ENCODE data around the gene CDYL2.
"Not testable (repeated sequence)": the region's sequence is repeated elsewhere in the genome, so short reads cannot be mapped to it uniquely, and the experiment has no call there.

Gene CDYL2

GRCh38 chr16:80836846-80837245 lies 32.4 kb upstream of the CDYL2 start:
- 89 to 96% methylated on average over 3 to 4 of the region's 4 CpGs for WGBS, 2 experiments (ENCODE audit: insufficient coverage in 2 of 2)
- Histone ChIP-seq H3K9me3 (ENCODE audit: control insufficient read depth, low read length) (no peaks in the 10 kb centered on the region), H3K27ac (ENCODE audit: low read depth, low read length, severe bottlenecking) (no peak overlapping the region), H3K36me3 (ENCODE audit: control insufficient read depth, insufficient read depth, low read length) (no peaks in the 10 kb centered on the region), H3K4me1 (ENCODE audit: control insufficient read depth, insufficient read depth, low read length, poor library complexity, severe bottlenecking) (peaks cover 11% of the 10 kb centered on the region), H3K4me3 (ENCODE audit: extremely low read depth, insufficient read depth, low read length, poor library complexity, severe bottlenecking) (no peak overlapping the region)

GRCh38 chr16:80836202-80836601 lies 31.8 kb upstream of the CDYL2 start:
- H3K27ac ChIP-seq (ENCODE audit: low read depth, low read length, severe bottlenecking): no peak overlapping the region
- H3K36me3 ChIP-seq (ENCODE audit: control insufficient read depth, insufficient read depth, low read length): no peaks in the 10 kb centered on the region
- H3K9me3 ChIP-seq (ENCODE audit: control insufficient read depth, low read length): no peaks in the 10 kb centered on the region
- no peak overlapping the region for H3K4me3 ChIP-seq (ENCODE audit: extremely low read depth, insufficient read depth, low read length, poor library complexity, severe bottlenecking)
- H3K4me1 ChIP-seq (ENCODE audit: control insufficient read depth, insufficient read depth, low read length, poor library complexity, severe bottlenecking): peaks cover 11% of the 10 kb centered on the region
- WGBS, 2 experiments (ENCODE audit: insufficient coverage in 2 of 2): no CpG with 5 or more reads among the region's 5 CpGs

- H3K4me1 ChIP-seq (ENCODE audit: control insufficient read depth, insufficient read depth, low read length, poor library complexity, severe bottlenecking): peaks cover 3% of the 10 kb centered on the region
- no peaks in the 10 kb centered on the region for H3K9me3 ChIP-seq (ENCODE audit: control insufficient read depth, low read length)
- H3K27ac ChIP-seq (ENCODE audit: low read depth, low read length, severe bottlenecking): no peak overlapping the region
- 91 to 100% methylated on average over 1 of the region's 1 CpG for WGBS, 2 experiments (ENCODE audit: insufficient coverage in 2 of 2)
- no peak overlapping the region for H3K4me3 ChIP-seq (ENCODE audit: extremely low read depth, insufficient read depth, low read length, poor library complexity, severe bottlenecking)
- H3K36me3 ChIP-seq (ENCODE audit: control insufficient read depth, insufficient read depth, low read length): no peaks in the 10 kb centered on the region
Observed at GRCh38 chr16:80831039-80831438, 26.6 kb upstream of the CDYL2 start.

- H3K36me3 ChIP-seq (ENCODE audit: control insufficient read depth, insufficient read depth, low read length): no peaks in the 10 kb centered on the region
- WGBS, 2 experiments (ENCODE audit: insufficient coverage in 2 of 2): 70 to 78% methylated on average over 2 to 4 of the region's 4 CpGs
- no peaks in the 10 kb centered on the region for H3K4me1 ChIP-seq (ENCODE audit: control insufficient read depth, insufficient read depth, low read length, poor library complexity, severe bottlenecking)
- H3K4me3 ChIP-seq (ENCODE audit: extremely low read depth, insufficient read depth, low read length, poor library complexity, severe bottlenecking): no peak overlapping the region
- H3K27ac ChIP-seq (ENCODE audit: low read depth, low read length, severe bottlenecking): no peak overlapping the region
- no peaks in the 10 kb centered on the region for H3K9me3 ChIP-seq (ENCODE audit: control insufficient read depth, low read length)
Observed at GRCh38 chr16:80828495-80828894, 24.1 kb upstream of the CDYL2 start.

GRCh38 chr16:80827007-80827406 lies 22.6 kb upstream of the CDYL2 start:
- WGBS, 2 experiments (ENCODE audit: insufficient coverage in 2 of 2): no CpG with 5 or more reads among the region's 1 CpG
- no peaks in the 10 kb centered on the region for H3K36me3 ChIP-seq (ENCODE audit: control insufficient read depth, insufficient read depth, low read length)
- H3K9me3 ChIP-seq (ENCODE audit: control insufficient read depth, low read length): no peaks in the 10 kb centered on the region
- no peak overlapping the region for H3K27ac ChIP-seq (ENCODE audit: low read depth, low read length, severe bottlenecking)
- H3K4me3 ChIP-seq (ENCODE audit: extremely low read depth, insufficient read depth, low read length, poor library complexity, severe bottlenecking): no peak overlapping the region
- no peaks in the 10 kb centered on the region for H3K4me1 ChIP-seq (ENCODE audit: control insufficient read depth, insufficient read depth, low read length, poor library complexity, severe bottlenecking)

- no peaks in the 10 kb centered on the region for H3K36me3 ChIP-seq (ENCODE audit: control insufficient read depth, insufficient read depth, low read length)
- no CpG with 5 or more reads among the region's 1 CpG for WGBS, 2 experiments (ENCODE audit: insufficient coverage in 2 of 2)
- H3K9me3 ChIP-seq (ENCODE audit: control insufficient read depth, low read length): no peaks in the 10 kb centered on the region
- no peak overlapping the region for H3K27ac ChIP-seq (ENCODE audit: low read depth, low read length, severe bottlenecking)
- H3K4me1 ChIP-seq (ENCODE audit: control insufficient read depth, insufficient read depth, low read length, poor library complexity, severe bottlenecking): no peaks in the 10 kb centered on the region
- H3K4me3 ChIP-seq (ENCODE audit: extremely low read depth, insufficient read depth, low read length, poor library complexity, severe bottlenecking): no peak overlapping the region
Observed at GRCh38 chr16:80825365-80825758, 21.0 kb upstream of the CDYL2 start.

- H3K4me3 ChIP-seq (ENCODE audit: extremely low read depth, insufficient read depth, low read length, poor library complexity, severe bottlenecking): no peak overlapping the region
- WGBS, 2 experiments (ENCODE audit: insufficient coverage in 2 of 2): 0 to 14% methylated on average over 1 of the region's 5 CpGs
- H3K9me3 ChIP-seq (ENCODE audit: control insufficient read depth, low read length): no peaks in the 10 kb centered on the region
- H3K27ac ChIP-seq (ENCODE audit: low read depth, low read length, severe bottlenecking): no peak overlapping the region
- no peaks in the 10 kb centered on the region for H3K4me1 ChIP-seq (ENCODE audit: control insufficient read depth, insufficient read depth, low read length, poor library complexity, severe bottlenecking)
- H3K36me3 ChIP-seq (ENCODE audit: control insufficient read depth, insufficient read depth, low read length): no peaks in the 10 kb centered on the region
Observed at GRCh38 chr16:80824623-80825364, 20.4 kb upstream of the CDYL2 start.

- H3K9me3 ChIP-seq (ENCODE audit: control insufficient read depth, low read length): no peaks in the 10 kb centered on the region
- 80% methylated on average over 1 of the region's 2 CpGs for WGBS, 2 experiments (ENCODE audit: insufficient coverage in 2 of 2)
Observed at GRCh38 chr16:80819988-80820387, 15.6 kb upstream of the CDYL2 start.

GRCh38 chr16:80816356-80816755 lies 12.0 kb upstream of the CDYL2 start:
- H3K4me3 ChIP-seq (ENCODE audit: extremely low read depth, insufficient read depth, low read length, poor library complexity, severe bottlenecking): no peak overlapping the region
- no peaks in the 10 kb centered on the region for H3K9me3 ChIP-seq (ENCODE audit: control insufficient read depth, low read length)
- no peak overlapping the region for H3K27ac ChIP-seq (ENCODE audit: low read depth, low read length, severe bottlenecking)
- no peaks in the 10 kb centered on the region for H3K36me3 ChIP-seq (ENCODE audit: control insufficient read depth, insufficient read depth, low read length)
- H3K4me1 ChIP-seq (ENCODE audit: control insufficient read depth, insufficient read depth, low read length, poor library complexity, severe bottlenecking): no peaks in the 10 kb centered on the region
- 76 to 81% methylated on average over 7 of the region's 7 CpGs for WGBS, 2 experiments (ENCODE audit: insufficient coverage in 2 of 2)

More at GRCh38 chr16:80819988-80820387, 15.6 kb upstream of the CDYL2 start:
- H3K4me3 ChIP-seq (ENCODE audit: extremely low read depth, insufficient read depth, low read length, poor library complexity, severe bottlenecking): no peak overlapping the region
- no peaks in the 10 kb centered on the region for H3K36me3 ChIP-seq (ENCODE audit: control insufficient read depth, insufficient read depth, low read length)
- no peaks in the 10 kb centered on the region for H3K4me1 ChIP-seq (ENCODE audit: control insufficient read depth, insufficient read depth, low read length, poor library complexity, severe bottlenecking)
- no peak overlapping the region for H3K27ac ChIP-seq (ENCODE audit: low read depth, low read length, severe bottlenecking)

- H3K27ac ChIP-seq (ENCODE audit: low read depth, low read length, severe bottlenecking); H3K4me3 ChIP-seq (ENCODE audit: extremely low read depth, insufficient read depth, low read length, poor library complexity, severe bottlenecking); H3K4me1 ChIP-seq (ENCODE audit: control insufficient read depth, insufficient read depth, low read length, poor library complexity, severe bottlenecking); H3K36me3 ChIP-seq (ENCODE audit: control insufficient read depth, insufficient read depth, low read length); H3K9me3 ChIP-seq (ENCODE audit: control insufficient read depth, low read length): not testable (repeated sequence)
- WGBS, 2 experiments (ENCODE audit: insufficient coverage in 2 of 2): 89% methylated on average over 1 of the region's 2 CpGs; no CpG with 5 or more reads in 1 of the 2 experiments
Observed at GRCh38 chr16:80815278-80815677, 10.9 kb upstream of the CDYL2 start.

GRCh38 chr16:80812593-80812992 lies 8.2 kb upstream of the CDYL2 start:
- Histone ChIP-seq H3K4me3 (ENCODE audit: extremely low read depth, insufficient read depth, low read length, poor library complexity, severe bottlenecking) (no peak overlapping the region), H3K27ac (ENCODE audit: low read depth, low read length, severe bottlenecking) (no peak overlapping the region), H3K9me3 (ENCODE audit: control insufficient read depth, low read length) (no peaks in the 10 kb centered on the region), H3K4me1 (ENCODE audit: control insufficient read depth, insufficient read depth, low read length, poor library complexity, severe bottlenecking) (no peaks in the 10 kb centered on the region), H3K36me3 (ENCODE audit: control insufficient read depth, insufficient read depth, low read length) (no peaks in the 10 kb centered on the region)
